Stimulated activated CD8-positive, alpha-beta memory T cell treated with anti-CD3 and anti-CD28 coated beads, Interleukin-12 subunit alpha, Interleukin-12 subunit beta, amount 100 ng/mL, for 24 hours (primary cell): ENCODE data around the gene EDDM3A.
"Not testable (repeated sequence)": the region's sequence is repeated elsewhere in the genome, so short reads cannot be mapped to it uniquely, and the experiment has no call there.

Experiments
- DNase-seq: peaks from one replicate; pipeline ENCODE4 v3.0.0-alpha.2; 2020; ENCODE audit errors: extremely low read depth

The EDDM3A gene

GRCh38 chr14:20745571-20746358, at the start of gene EDDM3A:
EDDM3A (plus strand) TSS chr14:20745887; CDS start chr14:20747581, 1,694 bp downstream.
- DNase-seq: no peak

GRCh38 chr14:20696764-20697163, 48.9 kb upstream of the EDDM3A start:
- DNase-seq: no peak

- no peak for DNase-seq
Observed at GRCh38 chr14:20697273-20698017, 48.2 kb upstream of the EDDM3A start.

GRCh38 chr14:20698018-20698329, 47.7 kb upstream of the EDDM3A start:
- DNase-seq: no peak

- DNase-seq: no peak
Observed at GRCh38 chr14:20698934-20699333, 46.8 kb upstream of the EDDM3A start.

GRCh38 chr14:20699931-20700330, 45.8 kb upstream of the EDDM3A start:
- no peak for DNase-seq

GRCh38 chr14:20700965-20701364, 44.7 kb upstream of the EDDM3A start:
- not testable (repeated sequence) for DNase-seq

GRCh38 chr14:20706657-20707355, 38.9 kb upstream of the EDDM3A start:
- DNase-seq: no peak

GRCh38 chr14:20707622-20708021, 38.1 kb upstream of the EDDM3A start:
- no peak for DNase-seq

- DNase-seq: no peak
Observed at GRCh38 chr14:20711261-20711660, 34.4 kb upstream of the EDDM3A start.

GRCh38 chr14:20711685-20712084, 34.0 kb upstream of the EDDM3A start:
- DNase-seq: no peak

- no peak for DNase-seq
Observed at GRCh38 chr14:20712904-20713303, 32.8 kb upstream of the EDDM3A start.

- DNase-seq: no peak
Observed at GRCh38 chr14:20714593-20715250, 31.0 kb upstream of the EDDM3A start.

- DNase-seq: no peak
Observed at GRCh38 chr14:20719777-20720176, 25.9 kb upstream of the EDDM3A start.

GRCh38 chr14:20720741-20721140, 24.9 kb upstream of the EDDM3A start:
- no peak for DNase-seq

- no peak for DNase-seq
Observed at GRCh38 chr14:20722016-20722415, 23.7 kb upstream of the EDDM3A start.

GRCh38 chr14:20723488-20723887, 22.2 kb upstream of the EDDM3A start:
- no peak for DNase-seq

- not testable (repeated sequence) for DNase-seq
Observed at GRCh38 chr14:20726121-20726520, 19.6 kb upstream of the EDDM3A start.

GRCh38 chr14:20726531-20726930, 19.2 kb upstream of the EDDM3A start:
- DNase-seq: no peak

GRCh38 chr14:20730891-20731290, 14.8 kb upstream of the EDDM3A start:
- no peak for DNase-seq

GRCh38 chr14:20732477-20732876, 13.2 kb upstream of the EDDM3A start:
- DNase-seq: no peak

- DNase-seq: no peak
Observed at GRCh38 chr14:20732979-20733635, 12.6 kb upstream of the EDDM3A start.
